K562 treated with DMSO at 1 percent for 4 hours (cell line): ENCODE results near the gene NUP155. TPM values are rescaled to one million over a fixed set of nuclear protein-coding genes. Genes with fewer than 3 reads are reported as not detected.

ENCODE experiments used
- total RNA-seq: library from RNA; unstranded; fragments of 300-600 nt; gene quantifications from 2 replicates; pipeline ENCODE4 v1.2.3, GENCODE V29; 2022; ENCODE audit not compliant: insufficient read depth

The NUP155 gene
- total RNA-seq = 19.5 and 20.0 TPM in 2 replicates

GRCh38 chr5:37370864-37371726, at the start of gene NUP155:
TSS of gene NUP155 (minus strand) at chr5:37371106. CDS start at chr5:37370977, 129 bp downstream.

DNA sequence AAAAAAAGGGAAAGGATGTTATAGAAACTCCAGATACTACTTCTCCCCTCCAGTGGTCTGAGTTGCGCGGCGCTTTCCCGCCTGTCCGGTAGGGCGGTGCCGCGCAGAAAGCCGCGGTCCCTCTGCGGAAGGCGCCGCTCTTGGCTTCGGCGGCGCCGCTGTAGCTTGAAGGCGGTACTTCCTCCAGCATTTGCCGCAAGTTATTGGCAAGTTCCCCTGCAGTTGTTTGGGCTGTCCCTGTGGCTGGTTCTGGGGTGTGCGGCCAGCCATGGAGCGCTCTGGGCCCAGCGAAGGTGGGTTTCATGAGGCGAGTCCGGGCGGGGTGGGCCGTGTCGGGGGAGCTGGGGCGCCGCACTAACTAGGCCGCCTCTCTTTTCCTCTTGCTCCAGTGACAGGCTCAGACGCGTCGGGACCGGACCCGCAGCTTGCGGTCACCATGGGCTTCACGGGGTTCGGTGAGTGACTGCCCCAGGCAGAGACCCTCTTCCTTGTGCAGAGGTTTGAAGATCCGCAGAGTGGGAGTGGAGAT, 8.3 kb upstream of the NUP155 start, which contains the start of gene WDR70:
Gene WDR70 (plus strand): TSS at position 219 of the 529 bp plus-strand sequence. CDS start 50 bp downstream, at position 269.

GRCh38 chr5:37248970-37249814, 121.7 kb downstream of the NUP155 start, which contains the start of gene CPLANE1:
TSS of gene CPLANE1 (minus strand) at chr5:37249376. CDS start at chr5:37247698, 1,678 bp downstream.

Other genes with a start within 250 kb of the NUP155 start
- gene CPLANE1, start 121.7 kb downstream of the NUP155 start, total RNA-seq = not detected in 2 replicates
- gene WDR70, start 8.2 kb upstream of the NUP155 start, total RNA-seq = 17.3 and 18.0 TPM in 2 replicates